ENCODE data around the gene SBNO2.

GRCh38 chr19:1206864-1207450 is 32.9 kb upstream of the SBNO2 start:
- TF ChIP-seq CTCF (IDR thresholded peaks at IDR 0.05 in 8 of 11, conservative IDR thresholded peaks at IDR 0.05 in 3 of 11) (no peak), POLR2AphosphoS5 (IDR thresholded peaks at IDR 0.05) (no peak)

Measured in spleen (tissue), 7 donors.